ENCODE results near the gene C1QTNF6. TPM values are rescaled to one million over a fixed set of nuclear protein-coding genes. Genes with fewer than 3 reads are reported as not detected.

The C1QTNF6 gene
- total RNA-seq, 1 donor from 2014 or later, result 58.3 TPM

GRCh38 chr22:37176464-37177061, 11.5 kb downstream of the C1QTNF6 start:
- H3K4me3 Mint-ChIP-seq, result peak overlapping the region; percentile 5
- peaks cover 4% of the 10 kb centered on the region for H3K36me3 Mint-ChIP-seq
- H3K9me3 Mint-ChIP-seq, result no peaks in the 10 kb centered on the region
- peaks cover 35% of the 10 kb centered on the region for H3K4me1 Mint-ChIP-seq
- H3K27ac Mint-ChIP-seq, result peak overlapping the region; percentile 92
- no peak for TF ChIP-seq CTCF (IDR thresholded peaks at IDR 0.05; ENCODE audit: unreplicated experiment)
- H3K27me3 Mint-ChIP-seq (ENCODE audit: low read depth), result no peaks in the 10 kb centered on the region
- DNase-seq (ENCODE audit: low spot score in 2 of 2, unreplicated experiment in 2 of 2), result no peak

- H3K4me3 Mint-ChIP-seq, result no peak overlapping the region
- DNase-seq (ENCODE audit: low spot score in 2 of 2, unreplicated experiment in 2 of 2), result no peak
- peaks cover 40% of the 10 kb centered on the region for H3K4me1 Mint-ChIP-seq
- no peaks in the 10 kb centered on the region for H3K9me3 Mint-ChIP-seq
- H3K27ac Mint-ChIP-seq, result peak overlapping the region; percentile 92
- TF ChIP-seq CTCF (IDR thresholded peaks at IDR 0.05; ENCODE audit: unreplicated experiment), result no peak
- peaks cover 2% of the 10 kb centered on the region for H3K36me3 Mint-ChIP-seq
- no peaks in the 10 kb centered on the region for H3K27me3 Mint-ChIP-seq (ENCODE audit: low read depth)
Observed at GRCh38 chr22:37175414-37176281, 12.4 kb downstream of the C1QTNF6 start.

GRCh38 chr22:37174964-37175363, 13.1 kb downstream of the C1QTNF6 start:
- Mint-ChIP-seq H3K9me3 (no peaks in the 10 kb centered on the region), H3K36me3 (peaks cover 2% of the 10 kb centered on the region), H3K4me1 (peaks cover 40% of the 10 kb centered on the region), H3K27me3 (ENCODE audit: low read depth) (no peaks in the 10 kb centered on the region), H3K4me3 (no peak overlapping the region), H3K27ac (no peak overlapping the region)
- no peak for TF ChIP-seq CTCF (IDR thresholded peaks at IDR 0.05; ENCODE audit: unreplicated experiment)
- DNase-seq (ENCODE audit: low spot score in 2 of 2, unreplicated experiment in 2 of 2), result no peak

- no peak overlapping the region for H3K27ac Mint-ChIP-seq
- H3K9me3 Mint-ChIP-seq, result no peaks in the 10 kb centered on the region
- H3K27me3 Mint-ChIP-seq (ENCODE audit: low read depth), result no peaks in the 10 kb centered on the region
- no peak for DNase-seq (ENCODE audit: low spot score in 2 of 2, unreplicated experiment in 2 of 2)
- TF ChIP-seq CTCF (IDR thresholded peaks at IDR 0.05; ENCODE audit: unreplicated experiment), result no peak
- H3K4me1 Mint-ChIP-seq, result peaks cover 36% of the 10 kb centered on the region
- no peak overlapping the region for H3K4me3 Mint-ChIP-seq
- no peaks in the 10 kb centered on the region for H3K36me3 Mint-ChIP-seq
Observed at GRCh38 chr22:37173709-37174108, 14.3 kb downstream of the C1QTNF6 start.

GRCh38 chr22:37172266-37173245, 15.5 kb downstream of the C1QTNF6 start:
- no peak for DNase-seq (ENCODE audit: low spot score in 2 of 2, unreplicated experiment in 2 of 2)
- H3K4me3 Mint-ChIP-seq, result no peak overlapping the region

More at GRCh38 chr22:37172266-37173245, 15.5 kb downstream of the C1QTNF6 start:
- no peak overlapping the region for H3K27ac Mint-ChIP-seq
- H3K27me3 Mint-ChIP-seq (ENCODE audit: low read depth), result no peaks in the 10 kb centered on the region
- no peaks in the 10 kb centered on the region for H3K9me3 Mint-ChIP-seq
- no peak for TF ChIP-seq CTCF (IDR thresholded peaks at IDR 0.05; ENCODE audit: unreplicated experiment)
- H3K36me3 Mint-ChIP-seq, result no peaks in the 10 kb centered on the region
- peaks cover 25% of the 10 kb centered on the region for H3K4me1 Mint-ChIP-seq

Measured in mesothelial cell of epicardium (in vitro differentiated cells).